Hepatic stellate cell (primary cell): ENCODE measurements around the gene IL26.
"Not testable (repeated sequence)": the region's sequence is repeated elsewhere in the genome, so short reads cannot be mapped to it uniquely, and the experiment has no call there.

Source experiments
- DNase-seq: peaks from one replicate; pipeline ENCODE4 v3.0.0; 2011; ENCODE audit warnings: low spot score

Gene IL26

GRCh38 chr12:68240079-68240478 is 14.5 kb upstream of the IL26 start:
- DNase-seq, result peak; percentile 50

- no peak for DNase-seq
These were observed 13.8 kb upstream of the IL26 start for GRCh38 chr12:68239309-68239982.

GRCh38 chr12:68237619-68238018 is 12.0 kb upstream of the IL26 start:
- DNase-seq, result no peak

- DNase-seq, result no peak
These were observed 11.5 kb upstream of the IL26 start for GRCh38 chr12:68237078-68237477.

- no peak for DNase-seq
These were observed 10.9 kb upstream of the IL26 start for GRCh38 chr12:68236421-68237059.

GRCh38 chr12:68235576-68235975 is 10.0 kb upstream of the IL26 start:
- no peak for DNase-seq

- DNase-seq, result no peak
These were observed 8.5 kb upstream of the IL26 start for GRCh38 chr12:68234140-68234539.

- DNase-seq, result no peak
These were observed 7.9 kb upstream of the IL26 start for GRCh38 chr12:68233498-68233897.

- no peak for DNase-seq
These were observed 6.1 kb upstream of the IL26 start for GRCh38 chr12:68231691-68232090.

GRCh38 chr12:68231229-68231628 is 5.6 kb upstream of the IL26 start:
- DNase-seq, result no peak

GRCh38 chr12:68229956-68230355 is 4.3 kb upstream of the IL26 start:
- no peak for DNase-seq

- no peak for DNase-seq
These were observed 1.7 kb upstream of the IL26 start for GRCh38 chr12:68227356-68227755.

GRCh38 chr12:68224613-68225285 is 861 bp downstream of the IL26 start:
- DNase-seq, result no peak

GRCh38 chr12:68223067-68223747 is 2.4 kb downstream of the IL26 start:
- DNase-seq, result no peak

GRCh38 chr12:68222326-68222725 is 3.3 kb downstream of the IL26 start:
- DNase-seq, result no peak

- no peak for DNase-seq
These were observed 4.1 kb downstream of the IL26 start for GRCh38 chr12:68221497-68221896.

GRCh38 chr12:68210875-68211274 is 14.7 kb downstream of the IL26 start:
- no peak for DNase-seq

GRCh38 chr12:68209048-68209728 is 16.4 kb downstream of the IL26 start:
- DNase-seq, result not testable (repeated sequence)

- DNase-seq, result no peak
These were observed 18.3 kb downstream of the IL26 start for GRCh38 chr12:68207276-68207675.

- DNase-seq, result no peak
These were observed 19.2 kb downstream of the IL26 start for GRCh38 chr12:68206446-68206845.

GRCh38 chr12:68203460-68203875 is 22.1 kb downstream of the IL26 start:
- DNase-seq, result no peak

GRCh38 chr12:68200854-68201253 is 24.8 kb downstream of the IL26 start:
- no peak for DNase-seq
